AG04450 (cell line): ENCODE results near the gene MCMBP. TPM values are rescaled to one million over a fixed set of nuclear protein-coding genes. Genes with fewer than 3 reads are reported as not detected.

Source experiments
- CTCF ChIA-PET: fragments of 300-600, 350-600 bp; formaldehyde crosslinking; extraction: SDS; loops from one replicate; lab custom pipeline; 2022; ENCODE audit warnings: antibody characterized with exemption, inconsistent platforms; lab: Charles Lee
- POLR2A ChIA-PET: fragments of 350-600 bp; formaldehyde crosslinking; extraction: SDS; loops from one replicate; lab custom pipeline; 2021; ENCODE audit warnings: antibody characterized with exemption, inconsistent platforms; lab: Yijun Ruan, JAX
- DNase-seq: peaks from one replicate; pipeline ENCODE4 v3.0.0-alpha.2; 2011; ENCODE audit warnings: low read depth, low spot score
- H3K27ac ChIP-seq: one replicate; pipeline ENCODE4 v1.5.1; 2012; ENCODE audit warnings: low read depth, low read length, control low read depth
- H3K27me3 ChIP-seq: one replicate; pipeline ENCODE4 v1.6.0; 2012; ENCODE audit warnings: low read length; ENCODE audit not compliant: control insufficient read depth, insufficient read depth
- H3K4me3 ChIP-seq: 2 replicates; pipeline ENCODE4 v1.5.1; 2011; ENCODE audit warnings: mild to moderate bottlenecking, low read depth, low read length, control low read depth
- H3K9me3 ChIP-seq: 2 replicates; pipeline ENCODE4 v1.5.1; 2012; ENCODE audit warnings: low read length; ENCODE audit not compliant: control insufficient read depth, insufficient read depth
- CTCF ChIP-seq: IDR thresholded peaks from 2 replicates; pipeline ENCODE4 v1.5.1; 2011; ENCODE audit warnings: low read depth, low read length, control low read depth, inconsistent platforms
- polyA minus RNA-seq: library from RNA; depleted of rRNA, polyadenylated mRNA; stranded (reverse); fragments of >200 nt; gene quantifications from 2 replicates; pipeline ENCODE4 v1.2.3, GENCODE V29; 2011; rRNA and poly(A)+ RNA removed
- polyA plus RNA-seq: library from polyadenylated mRNA; depleted of rRNA; stranded (reverse); fragments of >200 nt; gene quantifications from 2 replicates; pipeline ENCODE4 v1.2.3, GENCODE V29; 2011; rRNA removed

MCMBP gene
- polyA plus RNA-seq (51.6 and 61.4 TPM in 2 replicates), polyA minus RNA-seq (46.5 and 47.4 TPM in 2 replicates)

- ChIA-PET POLR2A (interaction anchor here (0.6 to 1.6 kb wide), 5 partner anchors 11 to 222 kb away, joined by 3 to 9 read pairs (median 7); partner anchors contain the start of genes BAG3 and SEC23IP), CTCF (interaction anchor here (0.6 to 5.8 kb wide), 3 partner anchors 12 to 451 kb away, joined by 3 to 63 read pairs (median 8); no protein-coding TSS in a partner anchor)
- no peak for DNase-seq
- Histone ChIP-seq H3K27me3 (no peaks in the 10 kb centered on the region), H3K4me3 (peak within 1 kb of the TSS; percentile 74), H3K9me3 (no peaks in the 10 kb centered on the region), H3K27ac (peak within 1 kb of the TSS; percentile 66)
- no peak for TF ChIP-seq CTCF
Measured at GRCh38 chr10:119872610-119872859, at the start of gene MCMBP. MCMBP (minus strand) TSS chr10:119872843; CDS start chr10:119872584, 259 bp downstream.

- no peak overlapping the region for H3K27ac ChIP-seq
- ChIA-PET CTCF (interaction anchor here (1.9 kb wide), 1 partner anchor 169 kb away, joined by 7 read pairs; no protein-coding TSS in a partner anchor), POLR2A (no interaction called here)
- H3K9me3 ChIP-seq, result no peaks in the 10 kb centered on the region
- H3K27me3 ChIP-seq, result no peaks in the 10 kb centered on the region
- no peak overlapping the region for H3K4me3 ChIP-seq
- TF ChIP-seq CTCF, result no peak
- DNase-seq, result no peak
Measured at GRCh38 chr10:119919826-119920225, 47.2 kb upstream of the MCMBP start.

- ChIA-PET POLR2A (no interaction called here), CTCF (interaction anchor here (1.9 kb wide), 1 partner anchor 169 kb away, joined by 7 read pairs; no protein-coding TSS in a partner anchor)
- no peaks in the 10 kb centered on the region for H3K9me3 ChIP-seq
- no peaks in the 10 kb centered on the region for H3K27me3 ChIP-seq
- peak; percentile 11 for DNase-seq
- no peak overlapping the region for H3K27ac ChIP-seq
- TF ChIP-seq CTCF, result no peak
- no peak overlapping the region for H3K4me3 ChIP-seq
Measured at GRCh38 chr10:119919271-119919670, 46.6 kb upstream of the MCMBP start.

- no peak overlapping the region for H3K4me3 ChIP-seq
- no peaks in the 10 kb centered on the region for H3K9me3 ChIP-seq
- H3K27me3 ChIP-seq, result no peaks in the 10 kb centered on the region
- ChIA-PET POLR2A (interaction anchor here (0.7 kb wide), 1 partner anchor 50 kb away, joined by 5 read pairs; no protein-coding TSS in a partner anchor), CTCF (interaction anchor here (0.7 to 1.9 kb wide), 3 partner anchors 13 to 167 kb away, joined by 3 to 7 read pairs (median 3); no protein-coding TSS in a partner anchor)
- no peak for TF ChIP-seq CTCF
- no peak overlapping the region for H3K27ac ChIP-seq
- no peak for DNase-seq
Measured at GRCh38 chr10:119917777-119918176, 45.1 kb upstream of the MCMBP start.

GRCh38 chr10:119910689-119911088, 38.0 kb upstream of the MCMBP start:
- H3K27ac ChIP-seq, result no peak overlapping the region
- no peak for TF ChIP-seq CTCF
- POLR2A ChIA-PET, result no interaction called here
- CTCF ChIA-PET, result no interaction called here
- no peaks in the 10 kb centered on the region for H3K9me3 ChIP-seq
- DNase-seq, result no peak
- no peaks in the 10 kb centered on the region for H3K27me3 ChIP-seq
- no peak overlapping the region for H3K4me3 ChIP-seq
